KBM-7 (cell line): ENCODE results near the gene NYAP2.

ENCODE experiments used
- DNase-seq: peaks from one replicate; pipeline ENCODE4 v3.0.0-alpha.2; 2015
- in situ Hi-C: fragments of 300-500 bp; cut with MboI; formaldehyde crosslinking; loops from 2 replicates; pipeline ENCODE4 v1.14.3; 2020; ENCODE audit warnings: low sequenced_read_pairs, low pct_unique_long_range_greater_than_20kb, mixed read lengths

Gene NYAP2

GRCh38 chr2:225598426-225598825, 198.9 kb downstream of the NYAP2 start:
- no peak for DNase-seq
- in situ Hi-C loops: no loop called here

GRCh38 chr2:225598897-225599296, 199.4 kb downstream of the NYAP2 start:
- in situ Hi-C loops: no loop called here
- DNase-seq: no peak

GRCh38 chr2:225599856-225600255, 200.3 kb downstream of the NYAP2 start:
- in situ Hi-C loops: no loop called here
- DNase-seq: no peak

GRCh38 chr2:225600444-225600843, 200.9 kb downstream of the NYAP2 start:
- DNase-seq: no peak
- in situ Hi-C loops: no loop called here

- no peak for DNase-seq
Measured at GRCh38 chr2:225600865-225601264, 201.4 kb downstream of the NYAP2 start.

GRCh38 chr2:225602205-225602604, 202.7 kb downstream of the NYAP2 start:
- in situ Hi-C loops: no loop called here

More at GRCh38 chr2:225600865-225601264, 201.4 kb downstream of the NYAP2 start:
- in situ Hi-C loops: no loop called here

GRCh38 chr2:225608136-225608535, 208.6 kb downstream of the NYAP2 start:
- no peak for DNase-seq
- in situ Hi-C loops: no loop called here

More at GRCh38 chr2:225602205-225602604, 202.7 kb downstream of the NYAP2 start:
- no peak for DNase-seq

- no peak for DNase-seq
- in situ Hi-C loops: no loop called here
Measured at GRCh38 chr2:225612636-225613035, 213.1 kb downstream of the NYAP2 start.

- in situ Hi-C loops: no loop called here
- no peak for DNase-seq
Measured at GRCh38 chr2:225614915-225615314, 215.4 kb downstream of the NYAP2 start.

GRCh38 chr2:225615514-225615913, 216.0 kb downstream of the NYAP2 start:
- no peak for DNase-seq
- in situ Hi-C loops: no loop called here

- in situ Hi-C loops: no loop called here
Measured at GRCh38 chr2:225616372-225616771, 216.9 kb downstream of the NYAP2 start.

GRCh38 chr2:225616848-225617247, 217.3 kb downstream of the NYAP2 start:
- in situ Hi-C loops: no loop called here
- DNase-seq: no peak

More at GRCh38 chr2:225616372-225616771, 216.9 kb downstream of the NYAP2 start:
- no peak for DNase-seq

GRCh38 chr2:225620227-225620626, 220.7 kb downstream of the NYAP2 start:
- no peak for DNase-seq
- in situ Hi-C loops: no loop called here

GRCh38 chr2:225630824-225631533, 231.5 kb downstream of the NYAP2 start:
- in situ Hi-C loops: no loop called here
- DNase-seq: no peak

- in situ Hi-C loops: no loop called here
- DNase-seq: no peak
Measured at GRCh38 chr2:225632351-225632750, 232.8 kb downstream of the NYAP2 start.

GRCh38 chr2:225636558-225636957, 237.0 kb downstream of the NYAP2 start:
- in situ Hi-C loops: no loop called here
- no peak for DNase-seq

GRCh38 chr2:225637259-225637658, 237.7 kb downstream of the NYAP2 start:
- DNase-seq: no peak
- in situ Hi-C loops: no loop called here

- in situ Hi-C loops: no loop called here
- DNase-seq: no peak
Measured at GRCh38 chr2:225640550-225640949, 241.0 kb downstream of the NYAP2 start.

- DNase-seq: no peak
- in situ Hi-C loops: no loop called here
Measured at GRCh38 chr2:225649274-225649673, 249.8 kb downstream of the NYAP2 start.

- in situ Hi-C loops: no loop called here
Measured at GRCh38 chr2:225650041-225650440, 250.5 kb downstream of the NYAP2 start.

More at GRCh38 chr2:225650041-225650440, 250.5 kb downstream of the NYAP2 start:
- DNase-seq: no peak
